Gastrocnemius medialis (tissue), 4 donors: ENCODE results near the gene ERMP1.

Source experiments
- POLR2A ChIP-seq, 2 donors: fragments of 450-650 bp; IDR thresholded peaks; one replicate each; pipeline ENCODE4 v1.6.1; 2017; ENCODE audit warnings: antibody characterized with exemption in 2 of 2, mild to moderate bottlenecking in 2 of 2, moderate library complexity in 2 of 2
- TF ChIP-seq, protein P1 (sequence below), 5 experiments: fragments of 450-650 bp in 3 of 5; fragments of 200-600 bp in 2 of 5; sonication (generic) in 2 of 5; IDR thresholded peaks in 4 of 5; conservative IDR thresholded peaks in 1 of 5; 1 replicate in 4 of 5; 2 replicates in 1 of 5; pipeline ENCODE4 v1.5.1; 2016 to 2019; ENCODE audit warnings: antibody characterized with exemption in 5 of 5, mild to moderate bottlenecking in 3 of 5, moderate library complexity in 3 of 5

DNA sequence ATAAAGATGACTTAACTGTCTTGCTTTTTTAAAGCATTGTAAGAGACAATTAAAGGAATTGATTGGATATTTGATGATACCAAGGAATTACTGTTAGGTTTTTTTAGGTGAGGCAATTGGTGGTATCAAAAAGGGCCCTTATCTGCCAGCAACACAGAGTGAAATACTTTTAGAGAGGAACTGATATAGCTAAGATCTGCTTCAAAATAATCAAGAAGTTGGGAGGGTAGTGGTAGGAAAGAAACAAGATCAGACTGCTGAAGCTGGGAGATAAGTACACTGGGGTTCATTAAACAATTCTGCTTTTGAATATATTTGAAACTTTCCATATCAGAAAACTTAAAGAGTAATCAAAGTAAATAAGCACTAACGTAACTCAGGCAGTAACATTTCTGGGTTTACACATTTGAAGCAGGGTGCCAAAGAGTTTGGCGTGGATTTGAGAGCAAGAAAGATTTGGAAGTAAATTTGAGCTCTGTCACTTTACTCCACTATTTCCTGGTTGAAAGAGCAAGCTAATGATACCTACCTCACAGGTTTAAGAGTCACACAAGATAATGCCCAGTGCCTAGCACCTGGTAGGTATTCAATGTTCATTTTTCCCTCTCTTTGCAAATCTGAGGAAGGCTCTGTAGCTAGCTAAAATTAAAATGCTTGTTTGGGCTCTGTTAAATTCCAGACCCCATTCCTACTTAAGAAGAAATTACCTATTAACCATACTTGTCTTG is 6.9 kb downstream of the ERMP1 start:
- TF ChIP-seq, protein P1, sequence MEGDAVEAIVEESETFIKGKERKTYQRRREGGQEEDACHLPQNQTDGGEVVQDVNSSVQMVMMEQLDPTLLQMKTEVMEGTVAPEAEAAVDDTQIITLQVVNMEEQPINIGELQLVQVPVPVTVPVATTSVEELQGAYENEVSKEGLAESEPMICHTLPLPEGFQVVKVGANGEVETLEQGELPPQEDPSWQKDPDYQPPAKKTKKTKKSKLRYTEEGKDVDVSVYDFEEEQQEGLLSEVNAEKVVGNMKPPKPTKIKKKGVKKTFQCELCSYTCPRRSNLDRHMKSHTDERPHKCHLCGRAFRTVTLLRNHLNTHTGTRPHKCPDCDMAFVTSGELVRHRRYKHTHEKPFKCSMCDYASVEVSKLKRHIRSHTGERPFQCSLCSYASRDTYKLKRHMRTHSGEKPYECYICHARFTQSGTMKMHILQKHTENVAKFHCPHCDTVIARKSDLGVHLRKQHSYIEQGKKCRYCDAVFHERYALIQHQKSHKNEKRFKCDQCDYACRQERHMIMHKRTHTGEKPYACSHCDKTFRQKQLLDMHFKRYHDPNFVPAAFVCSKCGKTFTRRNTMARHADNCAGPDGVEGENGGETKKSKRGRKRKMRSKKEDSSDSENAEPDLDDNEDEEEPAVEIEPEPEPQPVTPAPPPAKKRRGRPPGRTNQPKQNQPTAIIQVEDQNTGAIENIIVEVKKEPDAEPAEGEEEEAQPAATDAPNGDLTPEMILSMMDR (IDR thresholded peaks at IDR 0.05 in 4 of 5, conservative IDR thresholded peaks at IDR 0.05 in 1 of 5), result no peak
- no peak for TF ChIP-seq POLR2A (IDR thresholded peaks at IDR 0.05)
